ENCODE results near the gene ZFHX3.
"Not testable (repeated sequence)": the region's sequence is repeated elsewhere in the genome, so short reads cannot be mapped to it uniquely, and the experiment has no call there.

The ZFHX3 gene, protein sequence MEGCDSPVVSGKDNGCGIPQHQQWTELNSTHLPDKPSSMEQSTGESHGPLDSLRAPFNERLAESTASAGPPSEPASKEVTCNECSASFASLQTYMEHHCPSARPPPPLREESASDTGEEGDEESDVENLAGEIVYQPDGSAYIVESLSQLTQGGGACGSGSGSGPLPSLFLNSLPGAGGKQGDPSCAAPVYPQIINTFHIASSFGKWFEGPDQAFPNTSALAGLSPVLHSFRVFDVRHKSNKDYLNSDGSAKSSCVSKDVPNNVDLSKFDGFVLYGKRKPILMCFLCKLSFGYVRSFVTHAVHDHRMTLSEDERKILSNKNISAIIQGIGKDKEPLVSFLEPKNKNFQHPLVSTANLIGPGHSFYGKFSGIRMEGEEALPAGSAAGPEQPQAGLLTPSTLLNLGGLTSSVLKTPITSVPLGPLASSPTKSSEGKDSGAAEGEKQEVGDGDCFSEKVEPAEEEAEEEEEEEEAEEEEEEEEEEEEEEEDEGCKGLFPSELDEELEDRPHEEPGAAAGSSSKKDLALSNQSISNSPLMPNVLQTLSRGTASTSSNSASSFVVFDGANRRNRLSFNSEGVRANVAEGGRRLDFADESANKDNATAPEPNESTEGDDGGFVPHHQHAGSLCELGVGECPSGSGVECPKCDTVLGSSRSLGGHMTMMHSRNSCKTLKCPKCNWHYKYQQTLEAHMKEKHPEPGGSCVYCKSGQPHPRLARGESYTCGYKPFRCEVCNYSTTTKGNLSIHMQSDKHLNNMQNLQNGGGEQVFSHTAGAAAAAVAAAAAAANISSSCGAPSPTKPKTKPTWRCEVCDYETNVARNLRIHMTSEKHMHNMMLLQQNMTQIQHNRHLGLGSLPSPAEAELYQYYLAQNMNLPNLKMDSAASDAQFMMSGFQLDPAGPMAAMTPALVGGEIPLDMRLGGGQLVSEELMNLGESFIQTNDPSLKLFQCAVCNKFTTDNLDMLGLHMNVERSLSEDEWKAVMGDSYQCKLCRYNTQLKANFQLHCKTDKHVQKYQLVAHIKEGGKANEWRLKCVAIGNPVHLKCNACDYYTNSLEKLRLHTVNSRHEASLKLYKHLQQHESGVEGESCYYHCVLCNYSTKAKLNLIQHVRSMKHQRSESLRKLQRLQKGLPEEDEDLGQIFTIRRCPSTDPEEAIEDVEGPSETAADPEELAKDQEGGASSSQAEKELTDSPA (N-terminal part only)

DNA sequence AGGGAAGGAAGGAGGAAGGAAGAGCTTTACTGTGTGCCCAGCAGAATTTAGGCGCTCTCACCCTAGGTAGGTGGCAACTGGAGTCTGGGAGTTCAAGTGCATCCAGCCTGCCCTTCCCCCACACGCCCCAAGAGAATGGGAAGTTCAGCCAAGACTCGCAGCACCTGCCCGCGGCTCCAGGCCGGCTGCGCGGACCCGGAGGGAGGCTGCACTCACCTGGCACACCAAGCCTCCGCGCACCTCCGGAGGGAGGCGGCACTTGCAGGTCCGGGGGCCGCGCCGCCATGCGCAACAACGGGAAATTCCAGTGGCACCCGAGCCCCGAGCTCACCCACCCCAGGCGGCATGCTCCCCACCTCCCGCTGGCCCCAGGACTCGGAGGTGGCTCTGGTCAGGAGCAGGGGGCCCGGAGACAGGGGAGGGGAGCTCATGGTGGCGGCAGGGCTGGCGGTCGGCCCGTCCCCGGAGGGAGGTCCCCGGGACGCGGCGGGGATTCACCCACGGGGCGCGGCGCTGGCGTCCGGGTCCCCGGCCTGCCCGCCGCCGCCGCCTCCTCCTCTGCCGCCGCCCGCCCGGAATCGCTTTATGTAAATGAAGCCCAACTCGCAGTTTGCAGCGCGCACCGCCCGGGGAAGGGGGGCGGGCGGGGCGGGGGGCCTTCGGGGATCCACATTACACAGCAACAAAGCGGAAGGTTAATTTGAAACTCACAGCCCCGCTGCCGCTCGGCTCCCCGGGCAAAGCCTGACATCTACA lies at the start of gene ZFHX3:
TSS of gene ZFHX3 (minus strand) at position 593 of the 756 bp plus-strand sequence. CDS start 87,983 bp downstream, outside the sequence.
- DNase-seq = no peak

DNA sequence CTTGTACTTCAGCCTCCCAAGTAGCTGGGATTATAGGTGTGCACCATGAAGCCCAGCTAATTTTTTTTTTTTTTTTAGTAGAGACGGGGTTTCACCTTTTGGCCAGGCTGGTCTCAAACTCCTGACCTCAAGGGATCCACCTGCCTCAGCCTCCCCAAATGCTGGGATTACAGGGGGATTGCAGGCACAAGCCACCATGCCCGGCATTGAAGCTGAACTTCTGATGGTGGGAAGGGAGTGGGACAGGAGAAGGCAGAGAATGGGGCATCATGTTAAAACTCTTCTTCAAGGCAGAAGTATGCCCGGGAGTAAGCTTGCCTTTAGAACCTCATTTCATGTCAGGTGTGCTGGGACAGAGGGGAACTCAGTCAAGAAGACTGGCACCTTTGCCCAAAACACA lies 48.6 kb upstream of the ZFHX3 start:
- DNase-seq = no peak

DNA sequence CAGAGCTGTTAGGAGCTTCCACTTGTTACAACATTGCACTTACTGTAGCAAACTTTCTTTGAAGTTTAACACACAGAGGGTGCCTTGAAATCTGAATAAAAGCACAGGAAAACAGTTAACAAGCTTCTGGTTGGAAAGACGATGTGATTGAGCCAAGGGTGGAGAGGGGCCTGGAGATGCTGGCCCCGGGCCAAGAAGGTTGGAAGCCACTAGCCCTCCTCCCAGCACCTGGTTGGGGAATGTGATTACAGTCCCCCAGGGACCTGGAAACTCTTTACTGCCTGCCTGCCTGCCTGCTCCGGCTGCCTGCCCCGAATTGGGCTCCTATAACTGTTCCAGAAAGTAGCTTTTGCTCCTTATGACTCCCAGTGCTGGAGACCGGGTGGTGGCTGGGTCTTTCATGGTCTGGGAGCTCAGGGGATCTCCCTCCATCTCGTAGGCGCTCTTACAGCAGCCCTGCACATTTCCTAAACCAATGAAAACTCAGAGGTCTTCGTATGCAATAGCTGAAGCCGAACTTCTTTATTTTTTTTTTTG lies 48.0 kb upstream of the ZFHX3 start:
- DNase-seq = no peak

DNA sequence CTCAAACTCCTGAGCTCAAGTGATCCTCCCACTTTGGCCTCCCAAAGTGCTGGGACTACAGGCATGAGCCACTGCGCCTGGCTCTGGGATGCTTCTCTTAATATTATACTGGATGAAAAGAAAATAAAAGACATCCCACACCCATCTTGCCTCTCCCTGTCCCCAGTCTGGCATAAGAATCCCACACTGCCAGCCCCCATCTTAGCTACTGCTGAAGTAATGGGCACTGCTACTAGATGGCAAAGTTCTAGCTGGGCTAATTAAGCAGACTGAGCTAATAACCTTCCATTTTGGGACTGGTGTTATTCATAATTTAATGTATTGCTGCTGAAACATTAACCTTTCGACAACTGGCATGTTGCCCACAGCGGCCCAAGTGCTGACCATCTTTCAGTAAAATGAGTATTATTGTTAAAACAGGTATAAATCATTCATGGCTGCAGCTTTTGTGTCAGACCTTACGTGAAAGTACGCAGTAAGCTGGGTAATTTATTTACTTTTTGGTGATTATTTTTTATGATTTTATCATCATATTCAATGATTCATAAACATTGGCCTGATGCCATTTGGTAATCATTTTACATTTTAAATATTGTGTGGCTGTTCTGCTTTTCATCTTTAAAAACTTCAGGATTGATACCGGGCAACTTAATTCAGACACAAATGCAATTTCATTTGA lies 47.4 kb upstream of the ZFHX3 start:
- no peak for DNase-seq

DNA sequence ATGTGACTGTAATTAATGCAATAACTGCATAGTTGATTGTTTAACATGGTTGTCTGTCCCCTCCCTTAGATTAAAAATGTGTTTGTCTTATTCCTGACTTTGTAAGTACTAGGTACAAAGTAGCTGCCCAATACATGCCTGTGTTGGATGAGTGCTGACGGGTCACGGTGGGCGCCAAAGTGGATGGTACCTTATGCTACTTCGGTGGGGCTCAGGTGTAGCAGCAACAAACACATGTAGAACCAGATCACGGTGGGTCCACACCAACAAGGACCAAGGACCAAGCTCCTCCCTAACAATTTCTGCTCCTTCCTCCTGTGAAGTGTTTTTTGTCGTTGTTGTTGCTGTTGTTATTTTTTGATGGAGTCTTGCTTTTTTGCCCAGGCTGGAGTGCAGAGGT lies 46.4 kb upstream of the ZFHX3 start:
- DNase-seq = no peak

DNA sequence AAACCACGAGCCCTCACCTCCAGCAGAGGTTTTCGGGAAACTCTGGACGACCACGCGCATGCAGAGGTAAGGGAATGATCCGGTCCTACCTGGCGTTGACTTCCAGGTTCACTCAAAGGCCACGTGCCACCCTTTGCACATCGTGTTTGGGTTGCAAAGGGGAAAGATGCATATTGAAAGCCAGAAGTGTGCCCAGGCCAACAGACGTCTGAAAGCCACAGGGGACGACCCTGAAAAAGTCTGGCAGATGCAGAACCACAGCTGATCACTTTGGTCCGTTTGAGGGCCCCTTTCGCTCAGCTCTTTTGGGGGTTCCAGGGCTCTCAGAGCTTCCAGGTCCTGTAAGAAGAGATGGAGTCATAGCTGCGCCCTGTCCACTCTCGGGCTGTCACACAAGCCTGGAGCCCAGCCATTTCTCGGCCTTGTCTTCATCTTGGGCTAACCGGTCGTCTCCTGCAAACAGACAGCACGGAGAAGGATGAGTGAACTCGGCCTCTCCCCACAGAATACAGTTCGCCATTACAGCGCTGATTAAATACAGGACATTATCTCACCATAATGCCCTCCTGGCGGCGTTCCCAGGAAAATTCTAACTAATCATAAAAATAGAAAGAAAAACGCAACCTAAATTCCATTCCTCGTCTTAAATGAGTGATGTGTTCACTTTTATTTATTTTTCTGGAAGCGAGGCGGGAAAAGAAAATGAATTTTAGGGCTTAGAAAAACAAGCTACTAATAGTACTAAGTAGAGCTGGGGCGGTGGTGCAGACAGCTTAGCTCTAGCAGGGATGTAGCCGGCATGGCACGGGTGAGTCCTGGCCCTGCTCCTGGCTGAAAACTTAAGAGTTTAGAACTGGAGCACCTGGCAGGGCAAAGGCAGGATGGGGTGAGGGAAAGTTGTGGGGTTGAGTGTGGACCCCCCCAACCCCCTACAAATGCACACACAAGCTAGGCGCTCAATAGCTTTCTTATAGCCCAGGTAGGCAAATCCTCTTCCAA lies 45.5 kb upstream of the ZFHX3 start:
- DNase-seq = no peak

DNA sequence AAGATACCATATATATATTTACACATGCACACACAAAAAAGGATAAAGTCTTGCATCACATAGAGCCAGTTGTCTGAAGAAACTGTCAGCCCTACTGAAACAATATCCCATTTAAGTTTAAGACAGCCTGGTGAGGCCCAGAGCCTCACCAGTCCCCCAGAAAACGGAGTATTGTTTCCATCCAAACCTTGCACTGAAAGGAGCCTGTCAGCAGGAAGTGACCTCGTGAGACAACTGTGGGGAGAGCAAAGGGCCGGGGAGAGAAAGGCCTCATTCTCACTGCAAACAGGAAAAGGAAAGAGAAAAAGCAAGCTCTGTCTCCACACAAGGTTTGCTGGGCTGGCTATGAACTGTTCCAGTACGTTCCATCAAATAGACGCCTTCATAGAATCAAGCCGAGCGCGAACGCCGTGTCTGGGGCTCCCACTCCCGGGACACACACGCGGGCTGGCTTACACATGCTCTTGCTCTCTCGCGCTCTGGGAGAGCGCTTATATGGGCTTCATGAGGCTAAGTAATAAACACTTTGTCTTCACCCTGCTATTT lies 44.4 kb upstream of the ZFHX3 start:
- no peak for DNase-seq

DNA sequence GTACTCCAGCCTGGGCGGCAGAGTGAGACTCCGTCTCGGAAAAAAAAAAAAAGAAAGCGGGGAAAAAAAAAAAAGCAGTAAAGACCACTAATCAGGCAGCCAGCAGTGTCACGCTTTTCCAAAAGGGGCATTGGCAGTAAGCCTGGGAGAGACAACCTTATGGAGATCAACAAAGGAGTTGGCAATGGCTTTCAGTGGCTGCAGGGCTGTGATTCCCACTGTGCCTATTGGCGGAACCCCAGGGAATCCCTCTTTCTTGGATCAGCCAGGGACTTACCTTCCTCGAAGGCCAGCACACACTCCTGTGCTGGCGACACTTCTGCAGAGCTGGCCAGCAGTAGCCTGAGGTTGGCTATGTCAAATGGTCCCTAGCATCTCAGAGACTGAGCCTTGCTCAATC lies 43.2 kb upstream of the ZFHX3 start:
- no peak for DNase-seq

DNA sequence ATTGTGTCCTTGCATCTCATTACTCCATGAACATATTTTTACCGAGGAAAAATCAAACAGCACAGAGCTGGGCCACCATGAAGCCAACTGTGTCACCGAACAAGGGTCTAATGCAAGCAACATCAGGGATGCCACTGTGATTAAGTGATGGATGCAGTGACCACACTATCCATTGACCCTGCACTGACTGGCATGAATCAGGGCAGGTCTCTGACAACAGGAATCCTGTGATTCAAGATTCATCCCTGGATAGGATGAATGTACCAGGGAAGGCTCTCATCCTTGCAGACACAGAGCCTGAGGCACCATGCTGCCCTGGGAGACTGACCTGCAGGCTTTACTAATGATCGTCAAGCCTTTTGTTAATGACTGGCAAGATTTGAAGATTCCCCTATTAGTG lies 41.5 kb upstream of the ZFHX3 start:
- DNase-seq = no peak

DNA sequence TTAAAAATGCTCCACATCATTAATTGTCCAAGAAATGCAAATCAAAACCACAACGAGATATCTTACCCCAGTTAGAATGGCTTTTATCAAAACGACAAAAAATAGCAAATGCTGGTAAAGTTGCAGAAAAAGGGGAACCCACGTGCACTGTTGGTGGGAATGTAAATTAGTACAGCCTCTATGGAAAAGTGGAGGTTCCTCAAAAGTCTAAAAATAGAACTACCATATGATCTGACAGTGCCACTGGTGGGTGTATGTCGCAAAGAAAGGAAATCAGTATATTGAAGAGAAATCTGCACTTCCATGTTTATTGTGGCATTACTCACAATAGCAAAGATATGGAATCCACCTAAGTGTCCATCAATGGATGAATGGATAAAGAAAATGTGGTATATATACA lies 38.2 kb upstream of the ZFHX3 start:
- no peak for DNase-seq

DNA sequence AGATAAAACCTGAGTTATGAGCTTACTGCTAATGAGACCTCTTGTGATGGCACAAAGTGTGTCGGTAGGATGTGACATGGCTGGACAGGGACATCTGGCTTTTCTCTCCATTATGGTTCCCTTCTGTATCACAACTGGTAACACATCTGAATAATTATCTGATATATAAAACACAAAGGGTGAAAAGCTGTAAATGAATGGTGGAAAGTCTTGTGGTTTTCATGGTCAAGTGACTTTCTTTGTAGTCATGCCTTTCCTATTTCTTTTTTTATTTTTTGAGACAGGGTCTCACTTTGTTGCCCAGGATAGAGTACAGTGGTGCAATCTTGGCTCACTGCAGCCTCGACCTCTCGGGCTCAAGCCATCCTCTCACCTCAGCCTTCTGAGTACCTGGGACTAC lies 35.3 kb upstream of the ZFHX3 start:
- DNase-seq = no peak

DNA sequence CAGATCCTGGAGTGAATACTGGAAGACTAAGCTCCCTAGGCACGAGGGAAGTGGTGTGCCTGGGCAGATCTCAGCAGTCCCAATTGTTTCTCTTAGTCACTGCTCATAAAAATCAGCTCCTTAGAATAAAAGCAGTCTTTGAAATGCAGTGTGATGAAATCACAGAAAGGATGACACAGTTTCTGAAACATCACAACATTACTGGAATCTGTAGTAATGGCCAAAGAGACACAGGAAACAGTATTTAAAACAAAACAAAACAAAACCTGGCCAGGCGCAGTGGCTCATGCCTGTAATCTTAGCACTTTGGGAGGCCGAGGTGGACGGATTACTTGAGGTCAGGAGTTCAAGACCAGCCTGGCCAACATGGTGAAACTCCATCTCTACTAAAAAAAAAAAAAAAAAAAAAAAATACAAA lies 34.7 kb upstream of the ZFHX3 start:
- DNase-seq = not testable (repeated sequence)

DNA sequence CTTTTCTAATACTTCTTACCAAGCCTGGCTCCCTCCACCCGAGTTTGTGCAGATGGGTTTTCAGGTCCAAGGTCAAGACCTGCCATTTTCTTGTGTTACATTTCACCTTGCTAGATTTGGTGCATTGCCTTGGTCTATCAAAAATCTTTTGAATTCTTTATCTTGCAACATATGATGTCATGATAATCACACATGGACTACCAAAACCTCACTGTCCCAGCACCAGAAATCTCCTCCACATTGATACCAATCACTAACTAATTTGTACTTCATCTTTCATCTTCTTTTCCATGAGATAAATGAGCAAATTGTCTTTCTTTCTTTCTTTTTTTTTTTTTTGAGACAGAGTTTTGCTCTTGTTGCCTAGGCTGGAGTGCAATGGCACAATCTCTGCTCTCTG lies 33.0 kb upstream of the ZFHX3 start:
- no peak for DNase-seq

DNA sequence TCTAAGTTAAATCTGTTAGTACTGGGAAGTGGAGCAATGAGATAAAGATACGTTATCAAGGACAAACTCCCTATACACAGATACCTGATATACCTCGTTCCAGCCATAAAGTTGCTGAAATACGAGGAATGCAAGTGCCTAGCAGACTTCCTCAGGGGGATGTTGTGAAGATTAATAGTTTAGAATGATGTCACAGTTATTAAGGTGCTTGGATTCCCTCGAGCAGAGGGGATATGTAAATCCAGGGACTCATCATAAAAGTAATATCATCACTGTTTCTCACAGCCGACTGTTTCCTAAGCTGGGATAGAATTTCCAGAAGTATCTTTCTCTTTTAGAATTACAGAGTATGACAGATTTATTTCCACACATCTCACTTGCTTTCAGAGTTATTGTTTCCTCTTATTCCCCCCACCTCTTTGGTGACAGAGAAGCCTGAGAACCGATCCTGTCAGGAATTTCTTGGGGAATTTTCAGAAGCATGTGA lies 28.4 kb upstream of the ZFHX3 start:
- no peak for DNase-seq

DNA sequence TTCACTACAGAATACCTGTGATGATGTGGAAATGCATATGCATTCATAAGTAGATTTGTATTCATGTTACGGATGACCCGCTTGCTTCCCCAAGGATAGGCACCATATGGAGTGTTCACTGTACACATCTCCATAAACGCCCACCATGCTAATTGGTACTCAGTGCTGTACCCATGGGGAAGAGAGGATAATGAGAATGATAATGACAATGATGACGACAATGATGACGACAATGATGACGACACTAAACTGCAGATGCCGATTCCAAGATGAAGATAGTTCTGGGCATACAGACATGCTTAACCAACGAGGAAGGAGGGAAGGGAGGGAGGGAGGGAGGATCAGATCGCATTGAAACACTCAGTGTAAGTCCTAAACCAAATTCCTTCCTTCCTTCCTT lies 26.5 kb upstream of the ZFHX3 start:
- no peak for DNase-seq

DNA sequence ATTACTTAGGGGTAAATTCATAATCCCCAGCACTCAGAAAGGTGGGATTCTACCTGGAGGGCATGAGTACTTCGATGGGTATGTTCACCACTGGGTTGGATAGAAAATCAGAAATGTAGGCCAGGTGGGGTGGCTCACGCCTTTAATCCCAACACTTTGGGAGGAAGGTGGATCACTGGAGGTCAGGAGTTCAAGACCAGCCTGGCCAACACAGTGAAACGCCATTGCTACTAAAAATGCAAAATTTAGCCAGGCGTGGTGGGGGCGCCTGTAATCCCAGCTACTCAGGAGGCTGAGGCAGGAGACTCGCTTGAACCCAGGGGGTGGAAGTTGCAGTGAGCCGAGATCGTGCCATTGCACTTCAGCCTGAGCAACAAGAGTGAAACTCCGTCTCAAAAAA lies 24.1 kb upstream of the ZFHX3 start:
- DNase-seq = not testable (repeated sequence)

DNA sequence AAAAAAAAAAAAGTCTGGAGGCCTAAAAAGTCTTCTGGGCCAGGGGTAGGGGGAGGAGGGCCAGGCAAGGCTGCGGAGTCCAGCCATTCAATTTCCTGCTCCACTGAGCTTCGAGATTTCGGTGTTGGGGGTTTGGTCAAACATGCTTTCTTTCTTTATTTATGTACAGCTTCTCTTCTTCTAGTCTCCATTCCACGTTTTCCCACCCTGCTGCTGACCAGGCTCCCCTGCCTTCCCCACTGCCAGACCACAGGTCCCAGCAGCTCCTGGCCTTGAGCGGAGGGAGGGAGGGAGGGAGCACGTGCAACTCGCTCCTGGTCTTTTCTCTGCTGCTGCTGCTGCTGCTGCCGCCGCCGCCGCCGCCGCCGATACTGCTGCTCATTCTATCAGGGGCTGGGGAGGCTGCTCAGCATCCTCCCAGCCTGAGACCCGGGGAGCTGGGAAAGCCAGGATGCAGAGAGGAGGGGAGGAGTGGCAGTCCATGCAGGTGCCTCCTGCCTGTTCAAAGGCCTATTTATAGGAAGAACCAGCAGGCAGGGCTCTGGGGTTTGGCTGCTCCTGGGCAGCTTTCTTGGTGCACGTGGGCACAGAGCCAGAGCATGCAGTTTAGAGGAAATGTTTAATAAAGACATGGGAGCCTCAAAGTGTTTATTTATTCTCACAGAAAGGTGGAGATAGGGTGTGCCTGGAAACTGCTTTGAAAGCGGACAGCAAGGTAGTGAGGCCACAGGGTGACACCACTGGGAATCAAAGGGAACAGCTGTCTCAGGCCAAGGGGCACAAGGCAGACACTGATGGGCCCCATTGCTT lies 23.4 kb upstream of the ZFHX3 start:
- no peak for DNase-seq

DNA sequence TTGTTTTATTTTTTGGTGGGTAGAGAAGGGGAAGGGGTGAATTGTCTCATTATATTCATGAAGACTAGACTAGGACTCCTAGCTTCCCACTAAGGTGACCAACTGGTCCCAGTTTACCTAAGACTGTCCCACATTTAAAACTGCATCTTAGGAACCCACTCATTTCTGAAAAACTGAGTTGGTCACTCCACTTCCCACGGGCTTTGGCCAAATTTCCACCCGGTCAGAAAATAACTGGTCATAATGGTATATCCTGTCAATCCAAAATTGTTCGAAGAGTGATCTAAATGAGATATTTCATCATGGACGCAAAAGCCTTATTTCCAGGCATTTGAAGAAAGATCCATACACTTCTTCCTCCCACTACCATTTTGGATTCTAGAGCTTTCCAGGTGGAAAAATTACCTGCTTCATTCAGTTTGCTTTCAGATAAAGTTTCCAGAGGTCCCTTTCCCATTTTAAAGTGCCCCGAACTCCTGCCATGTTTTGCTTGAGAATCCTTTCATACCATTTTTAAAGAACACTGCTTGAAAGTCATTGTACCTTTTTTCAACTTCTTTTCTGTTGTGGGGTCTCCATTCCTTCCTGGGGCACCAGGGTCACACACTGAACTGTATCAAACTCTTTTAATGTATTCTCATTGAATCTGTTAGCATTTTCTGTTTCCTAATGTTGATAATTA lies 21.8 kb upstream of the ZFHX3 start:
- no peak for DNase-seq
